ENCODE measurements around the gene SRPX2. TPM values are rescaled to one million over a fixed set of nuclear protein-coding genes. Genes with fewer than 3 reads are reported as not detected.

Gene SRPX2
- total and polyA plus RNA-seq, 9 of the 15 experiments (the other 6 are each of a cell fraction or from before 2014, with no cell fraction given) = 0.13 to 0.20 TPM; not detected in 7

GRCh38 chrX:100650841-100651240, 6.8 kb downstream of the SRPX2 start (continued):
- TF ChIP-seq CTCFL (IDR thresholded peaks at IDR 0.05; ENCODE audit: borderline replicate concordance, insufficient read depth, low read depth, low read length, poor library complexity, severe bottlenecking) (no peak), FOXA1 (IDR thresholded peaks at IDR 0.05; ENCODE audit: borderline replicate concordance) (no peak), GATAD2B (IDR thresholded peaks at IDR 0.05; ENCODE audit: borderline replicate concordance) (no peak), SIRT6 (IDR thresholded peaks at IDR 0.05; ENCODE audit: low read depth, low read length) (no peak), ZNF668 (CRISPR knock-in tag; IDR thresholded peaks at IDR 0.05) (no peak), NR4A1 (CRISPR knock-in tag; IDR thresholded peaks at IDR 0.05) (no peak), NR4A1 (tag; IDR thresholded peaks at IDR 0.05) (no peak), CBFA2T3 (IDR thresholded peaks at IDR 0.05) (no peak)

DNA sequence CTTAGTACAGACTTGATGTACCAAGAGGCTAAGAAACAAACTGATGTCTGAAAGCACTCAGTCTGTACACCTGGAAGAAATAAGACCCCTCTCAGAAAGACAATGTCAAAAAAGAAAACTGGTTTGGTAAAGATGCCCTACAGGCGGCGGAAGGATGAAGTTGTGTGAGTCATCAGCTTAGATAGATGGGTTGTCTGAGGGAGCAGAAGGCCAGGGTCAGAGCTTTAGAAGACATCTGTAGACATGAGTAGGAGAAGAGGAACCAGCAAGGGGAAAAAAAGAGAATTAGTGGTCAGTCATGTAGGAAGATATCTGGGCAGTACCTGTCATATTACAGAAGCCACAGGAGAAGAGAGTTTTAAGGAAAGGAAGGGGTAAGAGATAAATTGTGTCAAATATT, 8.3 kb downstream of the SRPX2 start:
- ChIA-PET POLR2A (interaction anchor here (1.2 kb wide), 1 partner anchor 15 kb away, joined by 3 read pairs; no protein-coding TSS in a partner anchor), CTCF (ENCODE audit: low intra/inter-chr PET ratio) (no interaction called here)
- ATAC-seq (no peak), DNase-seq (ENCODE audit: extremely low read depth in 1 of 4, low spot score in 3 of 4) (no peak), FAIRE-seq (no peak)
- no peaks in the 10 kb centered on the region for H3K9me1 ChIP-seq (ENCODE audit: control insufficient read depth, insufficient read depth, low read length)
- H3K27me3 ChIP-seq (ENCODE audit: control insufficient read depth in 2 of 2, insufficient read depth in 2 of 2, low read length in 2 of 2) = no peaks in the 10 kb centered on the region
- H3K79me2 ChIP-seq (ENCODE audit: control insufficient read depth, insufficient read depth, low read length) = no peaks in the 10 kb centered on the region
- in situ Hi-C loops (cut with MboI) = no loop called here
- no peak overlapping the region for H3K27ac ChIP-seq (ENCODE audit: extremely low read depth, low read depth, low read length)
- no peak overlapping the region for H3K4me3 ChIP-seq
- H3K9me3 ChIP-seq (replicated peaks; ENCODE audit: control insufficient read depth, insufficient read depth, low read depth, low read length) = no peaks in the 10 kb centered on the region
- 0% methylated on average over 2 of the region's 2 CpGs for WGBS (ENCODE audit: insufficient coverage, low coverage, missing lambda C conversion rate)
- no peak overlapping the region for H3K9ac ChIP-seq (ENCODE audit: insufficient read depth in 1 of 2, low read depth in 2 of 2, low read length in 2 of 2)
- no peaks in the 10 kb centered on the region for H4K20me1 ChIP-seq (replicated peaks; ENCODE audit: control insufficient read depth, insufficient read depth, low read length)
- no peak overlapping the region for H3K4me2 ChIP-seq (ENCODE audit: insufficient read depth, low read length)
- no TSS peak for BruUV-seq (replicated peaks)
- H3K4me1 ChIP-seq (replicated peaks in 1 of 2; ENCODE audit: control insufficient read depth in 2 of 2, insufficient read depth in 2 of 2, low read length in 2 of 2) = no peaks in the 10 kb centered on the region
- intact Hi-C loops (cut with micrococcal nuclease) = no loop called here
- no peak overlapping the region for H2AFZ ChIP-seq (ENCODE audit: low read depth, low read length)
- no peaks in the 10 kb centered on the region for H3K36me3 ChIP-seq (ENCODE audit: control insufficient read depth, insufficient read depth, low read length)
- TF ChIP-seq, protein P1, sequence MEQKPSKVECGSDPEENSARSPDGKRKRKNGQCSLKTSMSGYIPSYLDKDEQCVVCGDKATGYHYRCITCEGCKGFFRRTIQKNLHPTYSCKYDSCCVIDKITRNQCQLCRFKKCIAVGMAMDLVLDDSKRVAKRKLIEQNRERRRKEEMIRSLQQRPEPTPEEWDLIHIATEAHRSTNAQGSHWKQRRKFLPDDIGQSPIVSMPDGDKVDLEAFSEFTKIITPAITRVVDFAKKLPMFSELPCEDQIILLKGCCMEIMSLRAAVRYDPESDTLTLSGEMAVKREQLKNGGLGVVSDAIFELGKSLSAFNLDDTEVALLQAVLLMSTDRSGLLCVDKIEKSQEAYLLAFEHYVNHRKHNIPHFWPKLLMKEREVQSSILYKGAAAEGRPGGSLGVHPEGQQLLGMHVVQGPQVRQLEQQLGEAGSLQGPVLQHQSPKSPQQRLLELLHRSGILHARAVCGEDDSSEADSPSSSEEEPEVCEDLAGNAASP (IDR thresholded peaks at IDR 0.05) = no peak
- TF ChIP-seq CEBPB (tag; IDR thresholded peaks at IDR 0.05) = no peak
- no peak for TF ChIP-seq ZNF354B (CRISPR knock-in tag; IDR thresholded peaks at IDR 0.05)
- TF ChIP-seq, protein P2, sequence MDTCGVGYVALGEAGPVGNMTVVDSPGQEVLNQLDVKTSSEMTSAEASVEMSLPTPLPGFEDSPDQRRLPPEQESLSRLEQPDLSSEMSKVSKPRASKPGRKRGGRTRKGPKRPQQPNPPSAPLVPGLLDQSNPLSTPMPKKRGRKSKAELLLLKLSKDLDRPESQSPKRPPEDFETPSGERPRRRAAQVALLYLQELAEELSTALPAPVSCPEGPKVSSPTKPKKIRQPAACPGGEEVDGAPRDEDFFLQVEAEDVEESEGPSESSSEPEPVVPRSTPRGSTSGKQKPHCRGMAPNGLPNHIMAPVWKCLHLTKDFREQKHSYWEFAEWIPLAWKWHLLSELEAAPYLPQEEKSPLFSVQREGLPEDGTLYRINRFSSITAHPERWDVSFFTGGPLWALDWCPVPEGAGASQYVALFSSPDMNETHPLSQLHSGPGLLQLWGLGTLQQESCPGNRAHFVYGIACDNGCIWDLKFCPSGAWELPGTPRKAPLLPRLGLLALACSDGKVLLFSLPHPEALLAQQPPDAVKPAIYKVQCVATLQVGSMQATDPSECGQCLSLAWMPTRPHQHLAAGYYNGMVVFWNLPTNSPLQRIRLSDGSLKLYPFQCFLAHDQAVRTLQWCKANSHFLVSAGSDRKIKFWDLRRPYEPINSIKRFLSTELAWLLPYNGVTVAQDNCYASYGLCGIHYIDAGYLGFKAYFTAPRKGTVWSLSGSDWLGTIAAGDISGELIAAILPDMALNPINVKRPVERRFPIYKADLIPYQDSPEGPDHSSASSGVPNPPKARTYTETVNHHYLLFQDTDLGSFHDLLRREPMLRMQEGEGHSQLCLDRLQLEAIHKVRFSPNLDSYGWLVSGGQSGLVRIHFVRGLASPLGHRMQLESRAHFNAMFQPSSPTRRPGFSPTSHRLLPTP (IDR thresholded peaks at IDR 0.05; ENCODE audit: borderline replicate concordance, extremely low read depth, insufficient read length) = no peak
- TF ChIP-seq PTBP1 (IDR thresholded peaks at IDR 0.05; ENCODE audit: low read depth, low read length) = no peak
- no peak for TF ChIP-seq ZBTB8A (IDR thresholded peaks at IDR 0.05; ENCODE audit: partially characterized antibody)
- no peak for TF ChIP-seq RAD21 (CRISPR knock-in tag; conservative IDR thresholded peaks at IDR 0.05 in 1 of 2, IDR thresholded peaks at IDR 0.05 in 1 of 2)
- TF ChIP-seq CBX8 (IDR thresholded peaks at IDR 0.05; ENCODE audit: borderline replicate concordance, extremely low read depth, low read depth, low read length, poor library complexity, severe bottlenecking) = no peak
